ENCODE data around the gene ANKRD9. TPM values are rescaled to one million over a fixed set of nuclear protein-coding genes. Genes with fewer than 3 reads are reported as not detected.

The ANKRD9 gene
- total and polyA plus RNA-seq, 10 of the 15 experiments (the other 5 are each of a cell fraction or from before 2014, with no cell fraction given) = 0.03 to 3.6 (median 0.49) TPM

DNA sequence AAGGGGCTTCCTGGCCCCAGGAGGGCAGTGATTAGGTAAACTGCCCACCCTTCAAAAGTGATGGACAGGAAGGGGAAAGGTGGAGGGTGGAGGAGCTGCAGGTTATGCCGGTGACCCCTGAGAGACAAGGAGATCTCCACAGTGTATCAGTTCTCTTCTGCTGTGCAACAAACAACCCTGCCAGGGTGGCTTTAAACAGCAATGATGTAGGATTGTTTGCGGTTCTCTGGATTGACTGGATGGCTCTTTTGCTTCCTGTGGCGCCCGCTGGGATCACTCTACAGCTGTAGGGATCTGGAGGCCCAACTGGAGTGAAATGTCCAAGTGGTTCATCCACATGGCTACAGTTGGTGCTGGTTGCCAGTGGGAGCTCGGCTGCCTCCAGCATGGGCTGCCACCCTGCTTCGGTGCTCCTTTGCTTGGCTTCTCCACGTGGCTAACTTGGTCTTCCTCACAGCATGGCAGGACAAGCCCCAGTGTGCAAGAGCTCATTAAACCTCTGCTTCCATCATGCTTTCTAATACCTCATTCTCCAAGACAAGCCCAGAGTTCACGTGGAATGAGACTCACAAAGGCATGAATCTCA, 8.6 kb upstream of the ANKRD9 start:
- no peaks in the 10 kb centered on the region for H3K9me3 ChIP-seq (replicated peaks; ENCODE audit: control insufficient read depth, insufficient read depth, low read length)
- H3K27ac ChIP-seq (ENCODE audit: control insufficient read depth, insufficient read depth) = no peak overlapping the region
- no peaks in the 10 kb centered on the region for H4K20me1 ChIP-seq (ENCODE audit: control insufficient read depth, insufficient read depth)
- H3K9ac ChIP-seq (ENCODE audit: control insufficient read depth, insufficient read depth, low read length) = no peak overlapping the region
- no peak for TF ChIP-seq TBL1XR1 (IDR thresholded peaks at IDR 0.05; ENCODE audit: low read depth, low read length)
- no peak for TF ChIP-seq HDGF (IDR thresholded peaks at IDR 0.05)
- no peak for TF ChIP-seq MYB (IDR thresholded peaks at IDR 0.05; ENCODE audit: borderline replicate concordance, low read depth, low read length)
- TF ChIP-seq, protein P1, sequence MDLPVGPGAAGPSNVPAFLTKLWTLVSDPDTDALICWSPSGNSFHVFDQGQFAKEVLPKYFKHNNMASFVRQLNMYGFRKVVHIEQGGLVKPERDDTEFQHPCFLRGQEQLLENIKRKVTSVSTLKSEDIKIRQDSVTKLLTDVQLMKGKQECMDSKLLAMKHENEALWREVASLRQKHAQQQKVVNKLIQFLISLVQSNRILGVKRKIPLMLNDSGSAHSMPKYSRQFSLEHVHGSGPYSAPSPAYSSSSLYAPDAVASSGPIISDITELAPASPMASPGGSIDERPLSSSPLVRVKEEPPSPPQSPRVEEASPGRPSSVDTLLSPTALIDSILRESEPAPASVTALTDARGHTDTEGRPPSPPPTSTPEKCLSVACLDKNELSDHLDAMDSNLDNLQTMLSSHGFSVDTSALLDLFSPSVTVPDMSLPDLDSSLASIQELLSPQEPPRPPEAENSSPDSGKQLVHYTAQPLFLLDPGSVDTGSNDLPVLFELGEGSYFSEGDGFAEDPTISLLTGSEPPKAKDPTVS (IDR thresholded peaks at IDR 0.05; ENCODE audit: low read depth, low read length) = no peak
- no peak for TF ChIP-seq MEF2A (IDR thresholded peaks at IDR 0.05; ENCODE audit: insufficient read depth, low read depth, low read length)
- POLR2A ChIA-PET = no interaction called here
- intact Hi-C loops (cut with micrococcal nuclease; ENCODE audit: unreplicated experiment) = loop anchor here (5.0 to 10.0 kb wide), 2 partner anchors 201 to 553 kb away; partner anchors contain the start of genes DYNC1H1 and ZNF839
- no peak overlapping the region for H2AFZ ChIP-seq (ENCODE audit: control insufficient read depth, low read depth, low read length)
- H3K27me3 ChIP-seq (replicated peaks in 1 of 2; ENCODE audit: control insufficient read depth in 2 of 2, insufficient read depth in 2 of 2, low read length in 1 of 2) = peaks cover 0 to 2% of the 10 kb centered on the region in 2 experiments; a peak in 1 of 4 replicates
- SMC1A ChIA-PET (ENCODE audit: uncharacterized antibody, unreplicated experiment) = interaction anchor here (1.2 kb wide), 1 partner anchor 80 kb away, joined by 6 read pairs; no protein-coding TSS in a partner anchor
- RAD21 ChIA-PET (ENCODE audit: unreplicated experiment) = interaction anchor here (3.0 kb wide), 1 partner anchor 80 kb away, joined by 10 read pairs; no protein-coding TSS in a partner anchor
- no peaks in the 10 kb centered on the region for H3K36me3 ChIP-seq (ENCODE audit: control insufficient read depth in 2 of 2, insufficient read depth in 2 of 2, low read length in 1 of 2)
- 68% methylated on average over 8 of the region's 8 CpGs for WGBS (ENCODE audit: insufficient coverage, insufficient replicate concordance, low lambda C conversion rate, missing lambda C conversion rate)
- H3K4me2 ChIP-seq (ENCODE audit: control insufficient read depth, insufficient read depth) = no peak overlapping the region
- BruUV-seq (replicated peaks) = no TSS peak
- ATAC-seq = no peak
- FAIRE-seq = no peak
- no peaks in the 10 kb centered on the region for H3K4me1 ChIP-seq (ENCODE audit: control insufficient read depth, insufficient read depth, low read length)
- H3K79me2 ChIP-seq (ENCODE audit: control insufficient read depth, insufficient read depth, low read length) = no peaks in the 10 kb centered on the region
- in situ Hi-C loops (cut with MboI) = loop anchor here (5.0 to 10.0 kb wide), 2 partner anchors 76 to 553 kb away; partner anchors contain the start of gene DYNC1H1
- H3K4me3 ChIP-seq = no peak overlapping the region
- no peak for DNase-seq (ENCODE audit: low read depth, low spot score)
- CTCF ChIA-PET = interaction anchor here (0.7 to 2.8 kb wide), 6 partner anchors 8 to 200 kb away, joined by 3 to 15 read pairs (median 4); partner anchors contain the start of gene ANKRD9

Measured in GM12878 (cell line).